PFSK-1 (cell line): ENCODE data around the gene GJA4.

Experiments used
- FOXP2 ChIP-seq: optimal IDR thresholded peaks from 2 replicates; pipeline ENCODE3; 2011; ENCODE audit warnings: borderline replicate concordance, control low read depth, inconsistent platforms; ENCODE audit not compliant: insufficient read depth; ENCODE audit errors: extremely low read length, extremely low read depth
- POLR2AphosphoS5 ChIP-seq: IDR thresholded peaks from 2 replicates; pipeline ENCODE4 v1.6.1; 2012; ENCODE audit warnings: low read depth, mild to moderate bottlenecking, control low read depth, low read length, moderate library complexity
- REST ChIP-seq, 2 experiments: IDR thresholded peaks; 2 replicates each; pipeline versions ENCODE4 v1.6.1 to v1.8.0; 2011 to 2012; ENCODE audit warnings: low read depth in 2 of 2, low read length in 2 of 2, control low read depth in 1 of 2, inconsistent platforms in 1 of 2, mild to moderate bottlenecking in 1 of 2, moderate library complexity in 1 of 2; ENCODE audit not compliant: insufficient read depth in 1 of 2
- TAF1 ChIP-seq: IDR thresholded peaks from 2 replicates; pipeline ENCODE4 v1.6.1; 2012; ENCODE audit warnings: low read length, control low read depth, borderline replicate concordance; ENCODE audit not compliant: insufficient read depth

GRCh38 chr1:34787461-34788420 is 5.1 kb upstream of the GJA4 start:
- TF ChIP-seq REST (IDR thresholded peaks at IDR 0.05; ENCODE audit: insufficient read depth in 1 of 2, low read depth in 2 of 2, low read length in 2 of 2), result no peak
- TF ChIP-seq FOXP2, result no peak
- TF ChIP-seq TAF1, result no peak
- TF ChIP-seq POLR2AphosphoS5, result no peak
